ENCODE data around the gene MX1.

The MX1 gene

DNA sequence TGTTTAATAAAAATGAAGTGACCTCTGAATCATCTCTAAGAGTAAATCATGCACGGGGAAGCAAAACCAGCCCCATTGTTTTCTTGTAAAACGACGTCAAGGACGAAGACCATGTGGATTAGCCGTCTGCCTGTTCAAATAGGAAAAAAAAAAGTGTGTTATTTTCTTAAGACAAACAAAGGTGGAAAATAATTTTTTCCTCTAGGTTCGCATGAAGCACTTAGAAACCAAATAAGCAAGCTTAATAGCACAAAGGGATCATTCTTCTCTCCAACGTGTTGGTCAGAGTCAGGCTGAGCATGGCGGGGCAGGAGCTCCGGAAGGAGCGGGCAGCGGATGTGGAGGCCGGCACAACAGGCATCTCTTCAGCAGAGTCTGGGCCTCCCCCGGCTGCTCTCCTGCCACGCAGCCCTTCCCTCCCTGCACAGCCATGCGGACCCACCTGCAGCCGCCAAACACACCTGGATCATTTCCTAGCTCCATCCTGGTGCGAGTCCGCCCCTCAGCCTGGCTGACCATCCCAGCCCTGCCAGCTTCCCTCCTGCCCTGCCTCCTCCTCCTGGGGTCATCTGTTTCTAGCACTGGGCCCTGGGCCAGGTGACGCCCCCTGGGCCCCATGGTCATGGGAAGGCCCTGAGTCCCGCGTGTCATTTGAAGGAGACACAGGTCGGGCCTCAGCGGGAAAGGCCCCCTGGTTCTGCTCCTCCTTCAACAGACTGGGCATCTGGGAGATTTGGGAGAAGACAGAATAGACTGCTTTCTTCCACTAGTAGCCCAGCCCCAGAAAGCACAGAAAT, 40.2 kb downstream of the MX1 start:
- DNase-seq = no peak

DNA sequence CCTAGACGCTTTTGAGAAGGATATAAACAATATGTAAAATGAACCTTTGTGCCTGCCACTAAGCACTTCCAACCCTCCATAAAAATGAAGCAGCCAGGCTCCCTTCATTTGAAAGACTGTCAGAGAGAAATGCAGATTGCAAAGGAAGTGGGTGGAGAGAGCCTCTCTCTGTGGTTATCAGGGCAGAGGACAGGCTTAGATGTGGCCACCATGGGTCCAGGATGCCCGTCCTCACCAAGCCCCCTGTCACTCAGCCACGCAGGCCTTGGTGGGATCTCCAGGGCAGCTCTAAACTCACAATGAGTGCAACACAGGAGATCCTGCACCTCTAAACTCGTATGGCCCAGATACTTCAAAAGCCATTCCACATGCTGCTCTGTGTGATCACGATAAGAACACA, 44.0 kb downstream of the MX1 start:
- DNase-seq = no peak

DNA sequence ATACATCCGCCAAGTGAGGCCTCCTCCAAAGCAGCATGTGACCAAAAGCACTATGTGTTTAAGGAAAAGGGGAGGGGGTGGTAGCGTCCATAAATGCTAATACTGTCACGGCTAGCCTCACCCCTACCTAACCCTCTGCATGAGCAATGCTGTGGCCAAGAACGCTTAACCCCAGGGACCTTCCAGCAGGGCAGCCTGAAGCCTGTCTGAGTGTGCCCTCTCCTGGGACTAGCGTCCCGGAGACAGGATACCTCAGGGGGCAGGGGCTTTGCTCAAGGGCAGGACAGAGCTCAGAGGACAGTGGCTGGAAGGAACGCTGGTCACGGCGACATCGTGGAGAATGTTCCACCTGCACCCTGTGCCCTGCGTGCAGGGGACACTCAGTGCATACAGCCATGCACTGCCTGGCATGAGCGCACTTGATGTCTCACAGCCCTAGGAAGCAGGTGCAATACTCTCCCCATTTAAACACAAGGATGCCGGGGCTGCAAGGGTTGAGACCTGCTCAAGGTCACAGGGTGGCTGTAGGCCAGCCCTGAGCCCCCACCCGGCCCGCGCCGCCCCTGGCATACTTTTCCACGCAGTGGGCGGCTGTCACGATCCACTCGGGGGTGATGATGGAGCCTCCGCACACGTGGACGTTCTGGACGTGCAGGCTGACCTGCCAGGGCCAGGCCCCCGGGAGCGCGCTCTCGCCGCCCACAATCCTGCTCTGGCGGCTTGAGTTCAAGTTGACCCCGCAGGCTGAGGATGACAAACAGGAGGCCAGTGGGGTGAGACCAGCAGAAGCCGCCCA, 46.9 kb downstream of the MX1 start:
- no peak for DNase-seq

DNA sequence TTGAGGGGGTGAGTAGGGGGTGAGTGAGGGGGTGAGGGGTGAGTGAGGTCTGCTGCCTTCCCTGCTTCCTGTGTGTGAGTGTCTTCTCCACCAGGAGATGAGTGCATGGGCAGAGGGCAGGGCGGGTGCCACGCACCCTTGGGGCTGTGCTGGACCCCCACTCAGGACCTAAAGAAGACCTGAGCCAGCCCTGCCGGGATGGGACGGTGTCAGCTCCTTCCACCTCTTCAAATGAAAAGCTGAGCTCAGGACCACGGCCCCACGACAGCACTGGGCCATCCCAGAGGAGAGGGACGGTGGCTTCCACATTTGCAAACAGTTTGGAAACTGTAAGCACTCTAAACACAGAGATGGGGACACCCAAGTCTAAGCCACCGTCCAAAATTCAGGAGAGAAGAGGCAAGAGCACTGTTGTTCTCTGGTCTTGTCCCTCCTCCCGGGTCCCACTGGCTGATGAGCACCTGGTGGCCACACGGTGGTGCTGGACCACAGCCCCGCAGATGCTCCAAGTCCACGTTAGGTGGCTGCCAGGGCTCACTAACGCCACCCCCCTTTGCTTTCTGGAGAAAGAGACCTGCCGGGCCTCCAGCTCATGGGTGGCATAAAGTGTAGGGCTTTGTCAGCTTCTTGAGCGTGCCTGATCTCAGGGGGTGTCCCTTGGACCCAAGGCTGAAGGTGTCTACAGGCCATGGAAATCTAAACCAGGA, 49.8 kb downstream of the MX1 start:
- DNase-seq = no peak

DNA sequence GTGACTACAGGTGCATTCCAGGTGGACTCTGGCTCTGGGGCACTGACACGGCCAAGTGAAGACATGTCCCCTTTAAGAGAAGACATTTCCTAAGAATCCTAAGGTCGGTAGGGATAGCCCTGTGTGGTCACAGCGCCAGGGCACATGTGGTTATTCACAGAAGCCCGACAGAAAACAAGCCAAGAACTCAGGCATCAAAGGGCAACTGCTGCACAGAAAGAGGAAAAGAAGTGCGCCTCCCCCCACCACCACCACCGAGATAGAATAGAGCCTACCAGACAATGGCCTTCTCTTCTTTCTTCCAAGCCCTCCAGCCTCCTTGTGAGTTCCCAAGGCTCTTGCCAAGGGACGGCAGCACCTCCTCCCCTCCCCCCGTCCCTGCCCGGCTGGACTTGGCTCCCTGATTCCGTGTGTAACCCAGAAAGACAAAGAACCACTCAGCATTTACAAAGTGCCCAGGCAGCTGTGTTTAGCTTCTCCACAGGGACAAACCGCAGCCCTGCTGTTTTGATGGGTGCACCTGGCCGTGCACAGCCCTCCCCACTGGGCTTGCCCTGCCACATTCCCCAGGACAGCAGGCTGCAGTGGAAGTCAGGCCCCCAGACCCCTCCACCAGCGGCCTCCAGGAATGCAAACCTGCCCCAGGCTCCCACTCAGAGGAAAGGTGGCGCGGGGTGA, 51.7 kb downstream of the MX1 start:
- DNase-seq = no peak

DNA sequence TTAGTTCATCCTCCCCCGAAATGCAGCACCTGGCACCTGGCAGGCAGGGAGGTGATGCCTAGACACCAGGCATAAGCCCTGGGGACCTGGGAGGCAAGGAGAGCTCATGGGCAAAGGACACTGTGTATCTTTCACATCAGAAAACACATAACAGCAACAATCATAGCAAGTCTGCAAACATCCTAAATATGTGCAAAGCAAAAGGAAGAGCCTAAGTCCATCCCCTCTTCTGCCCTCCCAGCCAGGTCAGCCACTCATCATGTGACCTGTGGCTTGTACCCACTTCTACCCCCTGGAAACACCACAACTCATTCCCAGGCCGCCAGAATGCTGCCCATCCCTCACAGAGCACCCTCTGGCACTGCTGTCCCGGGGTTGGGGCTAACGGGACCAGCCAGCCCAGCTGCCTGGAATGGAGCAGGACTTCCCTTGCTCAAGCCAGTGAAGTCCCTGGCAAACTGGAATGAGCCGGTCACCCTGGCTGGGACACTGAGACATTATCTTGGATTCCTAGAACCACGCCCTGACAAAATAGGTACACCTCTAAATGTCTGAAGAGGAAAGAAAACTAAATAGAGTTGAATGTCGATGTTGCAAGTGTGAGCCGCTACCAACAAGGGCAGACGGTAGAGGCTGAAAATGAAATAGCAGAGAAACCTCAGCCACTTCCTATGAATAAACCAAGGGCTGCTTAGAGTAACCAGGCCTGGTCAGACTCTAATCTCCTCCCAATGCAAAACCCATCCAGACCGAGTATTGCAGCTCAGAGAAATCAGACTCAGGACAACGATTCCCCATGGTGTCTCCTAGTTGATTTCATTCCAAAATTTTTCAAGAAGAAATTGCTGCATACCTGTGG, 52.5 kb downstream of the MX1 start:
- no peak for DNase-seq

DNA sequence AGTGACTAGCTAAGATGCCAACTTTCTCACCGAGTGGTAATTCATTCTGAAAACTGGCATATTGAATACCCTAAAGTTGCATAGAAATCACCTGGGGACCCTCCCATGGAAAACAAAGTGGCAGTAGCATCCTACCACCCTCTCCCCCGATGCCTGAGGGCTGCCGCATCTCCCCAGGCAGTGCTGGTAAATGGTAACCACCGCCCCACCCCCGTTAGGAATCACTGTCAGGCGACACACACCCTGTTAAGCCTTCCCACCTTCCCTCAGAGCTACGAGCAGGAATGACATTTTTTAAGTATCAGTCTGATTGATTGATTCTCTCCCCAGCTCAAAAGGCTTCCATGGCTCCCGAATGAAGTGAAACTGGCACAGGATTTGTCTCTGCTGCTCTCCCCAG, 53.6 kb downstream of the MX1 start:
- DNase-seq = no peak

DNA sequence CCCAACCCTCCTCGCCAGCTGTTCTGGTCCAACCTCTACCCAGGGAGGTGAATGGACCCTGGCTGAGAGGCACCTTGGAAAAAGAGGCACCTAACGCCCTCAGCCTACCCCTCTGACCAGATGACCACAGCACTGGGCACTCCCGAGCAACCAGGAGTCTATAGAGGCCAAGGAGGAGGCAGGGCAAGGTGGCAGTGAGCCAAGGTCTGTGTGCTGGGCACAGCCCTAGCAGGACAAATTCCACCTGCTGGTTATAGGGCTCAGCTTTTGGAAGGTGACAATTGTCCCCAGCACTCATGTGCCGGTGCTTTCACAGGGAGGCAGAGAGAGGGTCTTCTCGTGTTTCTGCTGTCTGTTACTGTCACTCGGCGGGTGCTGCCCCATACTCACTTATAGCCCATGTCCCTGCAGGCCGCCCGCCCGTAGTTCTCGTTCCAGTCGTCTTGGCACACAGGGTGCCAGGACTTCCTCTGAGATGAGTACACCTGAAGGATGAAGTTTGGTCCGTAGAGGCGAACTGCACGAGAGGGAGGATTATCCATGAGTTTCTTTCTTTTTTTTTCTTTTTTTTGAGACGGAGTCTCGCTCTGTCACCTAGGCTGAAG, 54.1 kb downstream of the MX1 start:
- DNase-seq = no peak

DNA sequence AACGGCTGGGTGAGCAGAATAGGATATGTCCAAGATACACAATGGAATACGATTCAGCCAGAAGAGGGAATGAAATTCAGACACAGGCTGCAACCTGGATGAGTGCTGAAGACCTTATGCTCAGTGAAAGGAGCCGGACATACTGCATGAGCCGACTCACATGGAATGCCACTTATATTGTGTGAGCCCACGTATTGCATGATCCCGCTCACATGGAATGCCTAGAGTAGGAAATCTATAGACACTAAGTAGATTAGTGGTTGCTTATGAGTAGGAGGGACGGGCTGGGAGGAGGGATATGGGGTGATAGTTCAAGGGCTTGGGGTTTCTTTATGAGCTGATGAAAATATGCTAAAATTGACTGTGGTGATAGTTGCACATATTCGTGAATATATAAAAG, 55.2 kb downstream of the MX1 start:
- no peak for DNase-seq

DNA sequence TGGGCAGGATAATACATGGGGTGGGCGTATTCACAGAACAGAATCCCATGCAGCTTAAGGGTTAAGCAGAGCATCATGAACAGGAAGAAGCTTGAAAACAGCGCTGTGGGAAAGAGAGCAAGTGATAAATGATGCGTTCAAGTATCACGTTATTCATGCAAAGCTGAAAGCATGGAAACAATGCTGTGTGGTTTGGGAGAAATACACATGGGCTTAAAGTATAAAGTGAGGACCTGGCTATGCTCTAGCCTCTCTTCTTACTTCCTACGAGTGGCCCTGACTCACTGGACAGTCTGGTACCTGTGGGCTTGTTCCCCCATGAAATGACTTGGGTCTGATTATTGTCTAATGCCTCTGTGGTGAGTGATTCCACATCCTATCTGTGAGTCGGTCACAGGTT, 56.3 kb downstream of the MX1 start:
- DNase-seq = no peak

DNA sequence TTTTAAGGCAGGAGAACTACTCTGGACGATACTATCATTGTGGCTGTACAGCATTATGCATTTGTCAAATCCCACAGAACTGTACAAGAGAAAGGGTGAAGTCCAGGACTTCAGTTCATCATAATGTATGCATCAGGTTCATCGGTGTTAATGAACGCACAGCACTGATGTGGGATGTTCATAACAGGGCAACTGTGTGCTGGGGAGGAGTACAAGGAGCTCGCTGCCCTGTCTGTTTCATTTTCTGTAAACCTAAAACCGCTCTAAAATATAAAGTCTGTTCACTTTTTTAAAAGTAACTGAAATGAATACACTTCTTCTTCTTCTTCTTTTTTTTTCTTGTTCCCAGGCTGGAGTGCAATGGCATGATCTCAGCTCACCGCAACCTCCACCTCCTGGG, 56.9 kb downstream of the MX1 start:
- no peak for DNase-seq

DNA sequence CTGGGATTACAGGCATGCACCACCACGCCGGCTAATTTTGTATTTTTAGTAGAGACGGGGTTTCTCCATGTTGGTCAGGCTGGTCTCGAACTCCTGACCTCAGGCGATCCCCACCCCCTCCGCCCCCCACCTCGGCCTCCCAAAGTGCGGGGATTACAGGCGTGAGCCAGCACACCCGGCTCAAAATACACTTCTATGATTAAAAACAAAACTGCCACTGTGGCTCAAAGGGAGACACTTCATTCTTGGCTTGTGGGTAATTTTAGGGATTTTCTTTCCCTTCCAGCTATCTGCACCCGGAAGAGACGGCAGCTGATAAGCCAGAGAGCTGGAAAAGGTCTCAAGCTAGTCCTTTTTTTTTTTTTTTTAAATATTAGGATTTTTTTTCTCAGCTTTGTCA, 57.4 kb downstream of the MX1 start:
- no peak for DNase-seq

DNA sequence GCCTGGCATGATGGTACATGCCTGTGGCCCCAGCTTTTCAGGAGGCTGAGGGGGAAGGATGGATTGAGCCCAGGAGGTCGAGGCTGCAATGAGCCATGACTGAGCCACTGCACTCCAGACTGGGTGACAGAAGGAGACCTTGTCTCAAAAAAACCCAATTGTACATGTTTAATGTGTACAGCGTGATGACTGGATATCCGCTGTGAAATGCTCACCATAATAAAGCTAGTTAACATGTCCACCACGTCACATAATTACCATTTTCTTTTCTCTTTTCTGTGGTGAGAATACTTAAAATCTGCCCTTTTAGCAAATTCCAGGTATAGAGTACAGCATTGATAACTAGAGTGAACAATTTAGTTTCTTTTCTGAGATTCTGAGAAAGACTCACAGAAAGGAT, 57.9 kb downstream of the MX1 start:
- no peak for DNase-seq

DNA sequence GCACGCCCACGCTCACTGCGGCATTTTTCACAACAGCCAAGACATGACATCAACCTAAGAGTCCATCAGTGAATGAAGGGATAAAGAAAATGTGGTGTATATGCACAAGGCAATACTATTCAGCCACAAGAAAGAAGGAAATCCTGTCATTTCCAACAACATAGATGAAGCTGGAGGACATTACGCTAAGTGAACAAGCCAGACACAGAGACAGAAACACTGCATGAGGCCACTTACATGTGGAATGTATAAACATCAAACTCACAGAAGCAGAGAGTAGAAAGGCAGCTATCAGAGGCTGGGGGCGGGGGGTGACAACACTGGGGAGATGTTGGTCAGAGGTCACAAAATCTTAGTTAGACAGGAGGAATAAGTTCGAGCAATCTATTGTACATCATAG, 61.0 kb downstream of the MX1 start:
- no peak for DNase-seq

DNA sequence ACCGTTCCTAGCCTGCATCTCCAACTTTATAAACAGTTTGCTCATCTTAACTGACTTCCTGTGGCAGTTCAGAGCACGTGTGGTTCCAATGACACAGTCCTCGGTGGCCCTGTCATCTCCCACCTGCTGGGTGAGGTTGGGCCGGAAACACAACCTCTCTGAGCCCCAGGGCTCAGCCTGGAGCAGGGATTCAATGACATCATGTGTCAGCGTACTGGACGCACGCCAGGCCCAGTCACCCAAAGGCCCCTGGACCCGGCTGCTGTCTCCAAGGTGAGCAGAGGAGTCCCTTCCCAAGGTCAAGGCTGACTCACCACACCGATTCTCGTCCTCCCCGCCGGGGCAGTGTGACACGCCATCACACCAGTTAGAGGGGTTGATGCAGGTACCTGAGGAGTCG, 62.0 kb downstream of the MX1 start:
- DNase-seq = no peak

DNA sequence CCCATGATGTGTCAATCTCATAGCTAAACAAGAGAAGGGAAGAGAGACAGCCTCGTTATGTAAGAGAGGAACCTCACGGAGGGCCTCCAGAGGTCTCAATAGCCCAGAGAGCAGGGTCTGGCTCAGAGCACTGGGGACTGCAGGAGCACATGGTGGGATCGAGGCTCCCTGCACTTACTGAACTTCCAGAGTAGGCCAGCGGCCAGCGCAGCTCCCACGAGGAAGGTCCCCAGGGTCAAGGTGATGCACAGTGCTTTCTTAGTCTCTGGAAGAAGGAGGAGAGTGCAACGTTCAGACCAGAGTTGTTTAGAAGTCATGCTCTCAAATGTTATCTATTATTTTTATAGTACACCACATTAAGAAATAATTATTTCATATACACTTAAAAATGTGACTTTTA, 63.3 kb downstream of the MX1 start:
- DNase-seq = no peak

DNA sequence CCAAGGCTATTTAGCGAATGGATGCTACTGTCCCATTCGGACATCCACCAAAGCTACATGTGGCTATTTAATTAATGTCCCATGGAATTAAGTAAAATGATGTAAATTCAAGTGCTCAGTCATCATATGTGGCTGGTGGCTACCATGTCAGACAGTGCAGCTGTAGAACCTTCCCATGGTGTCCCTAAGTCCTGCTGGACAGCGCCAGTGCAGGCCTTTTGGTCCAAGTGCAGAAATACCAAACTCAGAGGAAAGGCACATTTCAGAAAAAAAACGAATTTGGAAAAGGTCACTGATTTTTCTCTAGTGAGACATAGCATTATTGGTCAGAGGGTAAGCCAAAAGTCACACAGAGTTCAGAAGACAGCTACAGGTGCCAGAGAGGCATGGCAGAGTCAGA, 64.3 kb downstream of the MX1 start:
- DNase-seq = no peak

DNA sequence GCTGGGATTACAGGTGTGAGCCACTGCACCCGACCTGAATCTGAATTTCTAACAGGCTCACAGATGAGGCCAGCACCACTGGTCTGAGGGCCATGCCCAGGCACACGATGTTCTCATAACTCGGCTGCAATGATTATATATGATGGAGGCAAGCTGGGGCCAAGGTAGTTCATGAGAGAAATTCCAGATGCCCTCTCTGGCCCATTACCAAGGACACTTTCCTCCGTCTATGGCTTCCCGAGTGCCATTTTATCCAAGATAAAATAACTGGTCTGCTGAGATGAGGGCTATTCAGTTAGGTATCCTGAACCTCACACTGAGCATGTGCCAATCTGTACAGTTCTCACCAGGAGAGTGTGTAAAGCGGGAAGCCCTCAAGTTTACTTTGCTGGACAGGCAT, 65.4 kb downstream of the MX1 start:
- DNase-seq = no peak

DNA sequence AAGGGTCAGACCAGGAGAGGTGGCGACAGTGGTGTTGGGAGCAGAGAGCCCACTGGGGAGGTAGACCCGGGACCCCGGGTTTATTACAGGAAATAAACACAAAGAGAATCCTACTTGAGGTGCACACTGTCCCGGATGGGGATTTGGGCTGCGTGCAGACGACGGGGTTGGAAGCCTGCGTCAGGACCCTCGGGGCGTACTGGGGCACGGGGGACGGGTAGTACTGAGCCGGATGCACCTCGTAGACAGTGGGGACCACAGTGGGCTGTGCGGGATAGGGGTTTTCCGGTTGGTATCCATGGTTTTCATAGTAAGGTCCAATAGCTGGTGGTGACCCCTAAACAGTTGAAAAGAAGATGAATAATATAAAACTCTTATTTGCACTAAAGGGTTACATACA, 68.2 kb downstream of the MX1 start:
- DNase-seq = no peak

DNA sequence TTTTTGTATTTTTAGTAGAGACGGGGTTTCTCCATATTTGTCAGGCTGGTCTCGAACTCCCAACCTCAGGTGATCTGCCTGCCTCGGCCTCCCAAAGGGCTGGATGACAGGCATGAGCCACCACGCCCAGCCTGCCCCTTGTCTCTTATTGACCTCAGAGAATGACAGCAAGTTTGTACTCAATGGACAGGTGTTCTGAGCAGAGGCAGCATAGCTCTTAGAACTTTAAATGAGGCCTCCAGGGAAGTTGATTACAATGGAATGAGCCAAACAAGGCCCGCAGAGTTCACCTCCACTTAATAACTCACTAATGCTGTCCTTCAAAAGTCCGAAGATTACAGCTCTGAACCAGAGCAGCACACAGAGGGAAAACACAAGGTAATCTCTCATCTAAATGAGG, 71.0 kb downstream of the MX1 start:
- DNase-seq = no peak

DNA sequence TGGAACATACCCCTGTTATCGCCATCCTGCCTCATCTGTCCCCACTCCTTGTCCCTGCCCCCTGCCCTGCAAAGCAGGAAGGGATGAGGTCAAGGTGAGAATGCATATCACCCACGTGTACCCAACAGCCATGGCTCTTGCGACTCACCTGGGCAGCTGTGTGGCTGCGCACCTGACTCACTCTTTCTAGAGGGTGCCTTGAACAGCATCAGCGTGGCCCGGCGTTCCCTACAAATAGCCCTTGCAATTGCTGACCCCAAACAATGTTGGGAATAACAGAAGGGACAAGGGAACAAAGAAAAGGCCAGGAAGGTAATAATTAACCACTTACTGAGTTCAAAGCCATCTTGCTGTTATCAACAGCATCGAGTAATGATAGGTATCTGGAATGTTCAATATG, 71.7 kb downstream of the MX1 start:
- no peak for DNase-seq

DNA sequence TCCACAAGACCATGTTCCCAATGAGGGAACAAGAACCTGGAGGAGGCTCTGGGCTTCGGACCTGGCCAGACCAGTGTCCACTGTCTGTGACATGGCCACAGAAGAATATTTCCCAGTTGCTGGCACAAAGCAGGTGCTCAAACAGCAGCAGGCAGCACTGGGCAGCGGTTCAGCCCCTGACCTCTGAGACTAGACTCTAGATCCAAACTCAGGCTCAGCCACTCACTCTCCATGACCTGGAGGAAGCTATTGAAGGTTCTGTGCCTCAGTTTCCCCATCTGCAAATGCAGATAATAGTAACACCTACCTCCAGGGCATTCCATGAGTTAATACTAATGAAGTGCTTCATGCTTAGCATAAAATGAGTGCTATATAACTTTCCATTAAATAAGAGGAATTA, 73.9 kb downstream of the MX1 start:
- no peak for DNase-seq
